Liver (tissue), 3 donors: ENCODE data around the gene TRAPPC12.

Experiments
- ATF3 ChIP-seq: IDR thresholded peaks from 2 replicates; pipeline ENCODE4 v1.6.1; 2016; ENCODE audit warnings: antibody characterized with exemption
- EGR1 ChIP-seq, 2 donors: IDR thresholded peaks; 2 replicates each; pipeline ENCODE4 v1.6.1; 2016 to 2018; ENCODE audit warnings: antibody characterized with exemption in 2 of 2, low read depth in 2 of 2
- HNF4A ChIP-seq, 2 donors: conservative IDR thresholded peaks; 2 replicates each; pipeline ENCODE4 v1.6.1; 2016; ENCODE audit warnings: antibody characterized with exemption in 2 of 2, mild to moderate bottlenecking in 2 of 2
- HNF4G ChIP-seq: IDR thresholded peaks from 2 replicates; pipeline ENCODE4 v1.6.1; 2016; ENCODE audit warnings: antibody characterized with exemption
- JUND ChIP-seq, 2 donors: IDR thresholded peaks; 2 replicates each; pipeline ENCODE4 v1.6.1; 2016; ENCODE audit warnings: antibody characterized with exemption in 2 of 2
- RAD21 ChIP-seq, 2 donors: IDR thresholded peaks; 2 replicates each; pipeline ENCODE4 v1.6.1; 2016; ENCODE audit warnings: antibody characterized with exemption in 2 of 2, mild to moderate bottlenecking in 2 of 2
- TAF1 ChIP-seq: conservative IDR thresholded peaks from 2 replicates; pipeline ENCODE4 v1.6.1; 2016; ENCODE audit warnings: antibody characterized with exemption, mild to moderate bottlenecking
- YY1 ChIP-seq: IDR thresholded peaks from 2 replicates; pipeline ENCODE4 v1.6.1; 2016; ENCODE audit warnings: antibody characterized with exemption, mild to moderate bottlenecking
- TF ChIP-seq, protein P1 (sequence below): fragments of 150-350 bp; IDR thresholded peaks from 2 replicates; pipeline ENCODE4 v1.5.1; 2017; ENCODE audit warnings: improper control_type of control experiment, low read depth, low read length; ENCODE audit not compliant: missing input control
- TF ChIP-seq, protein P2 (sequence below): IDR thresholded peaks from 2 replicates; pipeline ENCODE4 v1.6.1; 2016; ENCODE audit warnings: antibody characterized with exemption, mild to moderate bottlenecking
- TF ChIP-seq, protein P3 (sequence below): IDR thresholded peaks from 2 replicates; pipeline ENCODE4 v1.6.1; 2016; ENCODE audit warnings: antibody characterized with exemption
- TF ChIP-seq, protein P4 (sequence below): IDR thresholded peaks from 2 replicates; pipeline ENCODE4 v1.6.1; 2016; ENCODE audit warnings: antibody characterized with exemption
- donor health status: healthy.
- donor health status: healthy.

DNA sequence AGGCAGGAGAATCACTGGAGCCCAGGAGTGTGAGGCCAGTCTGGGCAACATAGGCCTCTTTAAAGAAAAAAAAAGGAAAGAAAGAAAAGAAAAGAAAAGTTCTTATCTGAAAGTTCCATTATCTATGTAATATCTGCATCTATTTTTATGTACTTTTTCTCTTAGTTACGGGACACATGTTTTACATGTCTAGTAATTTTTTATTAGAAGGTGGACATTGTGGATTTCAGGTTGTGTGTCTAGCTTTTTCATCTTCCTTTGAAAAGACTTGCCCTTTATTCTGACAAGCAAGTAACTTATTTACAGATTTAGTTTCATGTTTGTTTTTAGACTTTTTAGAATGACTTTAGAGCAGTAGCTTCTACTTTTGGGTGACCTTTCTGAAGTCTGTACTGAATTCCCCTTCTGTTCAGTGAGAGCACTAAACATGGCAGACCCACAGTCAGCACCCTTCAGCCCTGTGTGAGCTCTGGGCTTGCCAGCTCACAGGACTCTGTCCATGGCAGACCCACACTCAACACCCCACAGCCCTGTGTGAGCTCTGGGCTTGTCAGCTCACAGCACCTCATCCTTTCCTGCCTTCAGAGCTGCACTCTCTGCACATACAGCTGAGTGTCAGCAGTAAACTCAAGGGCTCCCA is 17.5 kb downstream of the TRAPPC12 start:
- TF ChIP-seq, protein P1, sequence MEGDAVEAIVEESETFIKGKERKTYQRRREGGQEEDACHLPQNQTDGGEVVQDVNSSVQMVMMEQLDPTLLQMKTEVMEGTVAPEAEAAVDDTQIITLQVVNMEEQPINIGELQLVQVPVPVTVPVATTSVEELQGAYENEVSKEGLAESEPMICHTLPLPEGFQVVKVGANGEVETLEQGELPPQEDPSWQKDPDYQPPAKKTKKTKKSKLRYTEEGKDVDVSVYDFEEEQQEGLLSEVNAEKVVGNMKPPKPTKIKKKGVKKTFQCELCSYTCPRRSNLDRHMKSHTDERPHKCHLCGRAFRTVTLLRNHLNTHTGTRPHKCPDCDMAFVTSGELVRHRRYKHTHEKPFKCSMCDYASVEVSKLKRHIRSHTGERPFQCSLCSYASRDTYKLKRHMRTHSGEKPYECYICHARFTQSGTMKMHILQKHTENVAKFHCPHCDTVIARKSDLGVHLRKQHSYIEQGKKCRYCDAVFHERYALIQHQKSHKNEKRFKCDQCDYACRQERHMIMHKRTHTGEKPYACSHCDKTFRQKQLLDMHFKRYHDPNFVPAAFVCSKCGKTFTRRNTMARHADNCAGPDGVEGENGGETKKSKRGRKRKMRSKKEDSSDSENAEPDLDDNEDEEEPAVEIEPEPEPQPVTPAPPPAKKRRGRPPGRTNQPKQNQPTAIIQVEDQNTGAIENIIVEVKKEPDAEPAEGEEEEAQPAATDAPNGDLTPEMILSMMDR, result no peak
- TF ChIP-seq HNF4G (no peak), EGR1 (IDR thresholded peaks at IDR 0.05; ENCODE audit: low read depth in 2 of 2) (no peak), YY1 (no peak), ATF3 (no peak), TAF1 (no peak), RAD21 (IDR thresholded peaks at IDR 0.05) (no peak), HNF4A (conservative IDR thresholded peaks at IDR 0.05) (no peak), JUND (IDR thresholded peaks at IDR 0.05) (no peak)
- TF ChIP-seq, protein P2, sequence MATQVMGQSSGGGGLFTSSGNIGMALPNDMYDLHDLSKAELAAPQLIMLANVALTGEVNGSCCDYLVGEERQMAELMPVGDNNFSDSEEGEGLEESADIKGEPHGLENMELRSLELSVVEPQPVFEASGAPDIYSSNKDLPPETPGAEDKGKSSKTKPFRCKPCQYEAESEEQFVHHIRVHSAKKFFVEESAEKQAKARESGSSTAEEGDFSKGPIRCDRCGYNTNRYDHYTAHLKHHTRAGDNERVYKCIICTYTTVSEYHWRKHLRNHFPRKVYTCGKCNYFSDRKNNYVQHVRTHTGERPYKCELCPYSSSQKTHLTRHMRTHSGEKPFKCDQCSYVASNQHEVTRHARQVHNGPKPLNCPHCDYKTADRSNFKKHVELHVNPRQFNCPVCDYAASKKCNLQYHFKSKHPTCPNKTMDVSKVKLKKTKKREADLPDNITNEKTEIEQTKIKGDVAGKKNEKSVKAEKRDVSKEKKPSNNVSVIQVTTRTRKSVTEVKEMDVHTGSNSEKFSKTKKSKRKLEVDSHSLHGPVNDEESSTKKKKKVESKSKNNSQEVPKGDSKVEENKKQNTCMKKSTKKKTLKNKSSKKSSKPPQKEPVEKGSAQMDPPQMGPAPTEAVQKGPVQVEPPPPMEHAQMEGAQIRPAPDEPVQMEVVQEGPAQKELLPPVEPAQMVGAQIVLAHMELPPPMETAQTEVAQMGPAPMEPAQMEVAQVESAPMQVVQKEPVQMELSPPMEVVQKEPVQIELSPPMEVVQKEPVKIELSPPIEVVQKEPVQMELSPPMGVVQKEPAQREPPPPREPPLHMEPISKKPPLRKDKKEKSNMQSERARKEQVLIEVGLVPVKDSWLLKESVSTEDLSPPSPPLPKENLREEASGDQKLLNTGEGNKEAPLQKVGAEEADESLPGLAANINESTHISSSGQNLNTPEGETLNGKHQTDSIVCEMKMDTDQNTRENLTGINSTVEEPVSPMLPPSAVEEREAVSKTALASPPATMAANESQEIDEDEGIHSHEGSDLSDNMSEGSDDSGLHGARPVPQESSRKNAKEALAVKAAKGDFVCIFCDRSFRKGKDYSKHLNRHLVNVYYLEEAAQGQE, result no peak
- TF ChIP-seq, protein P3, sequence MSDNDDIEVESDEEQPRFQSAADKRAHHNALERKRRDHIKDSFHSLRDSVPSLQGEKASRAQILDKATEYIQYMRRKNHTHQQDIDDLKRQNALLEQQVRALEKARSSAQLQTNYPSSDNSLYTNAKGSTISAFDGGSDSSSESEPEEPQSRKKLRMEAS, result no peak
- TF ChIP-seq, protein P4, sequence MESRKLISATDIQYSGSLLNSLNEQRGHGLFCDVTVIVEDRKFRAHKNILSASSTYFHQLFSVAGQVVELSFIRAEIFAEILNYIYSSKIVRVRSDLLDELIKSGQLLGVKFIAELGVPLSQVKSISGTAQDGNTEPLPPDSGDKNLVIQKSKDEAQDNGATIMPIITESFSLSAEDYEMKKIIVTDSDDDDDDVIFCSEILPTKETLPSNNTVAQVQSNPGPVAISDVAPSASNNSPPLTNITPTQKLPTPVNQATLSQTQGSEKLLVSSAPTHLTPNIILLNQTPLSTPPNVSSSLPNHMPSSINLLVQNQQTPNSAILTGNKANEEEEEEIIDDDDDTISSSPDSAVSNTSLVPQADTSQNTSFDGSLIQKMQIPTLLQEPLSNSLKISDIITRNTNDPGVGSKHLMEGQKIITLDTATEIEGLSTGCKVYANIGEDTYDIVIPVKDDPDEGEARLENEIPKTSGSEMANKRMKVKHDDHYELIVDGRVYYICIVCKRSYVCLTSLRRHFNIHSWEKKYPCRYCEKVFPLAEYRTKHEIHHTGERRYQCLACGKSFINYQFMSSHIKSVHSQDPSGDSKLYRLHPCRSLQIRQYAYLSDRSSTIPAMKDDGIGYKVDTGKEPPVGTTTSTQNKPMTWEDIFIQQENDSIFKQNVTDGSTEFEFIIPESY, result no peak
